Kidney tubule cell (primary cell): ENCODE measurements around the gene TOX3.
A peak's percentile ranks its signal among the peaks of the same experiment; 100 is the strongest.

Experiments used
- DNase-seq: peaks from one replicate; pipeline ENCODE4 v3.0.0-alpha.2; 2018; ENCODE audit warnings: low spot score

The TOX3 gene

DNA sequence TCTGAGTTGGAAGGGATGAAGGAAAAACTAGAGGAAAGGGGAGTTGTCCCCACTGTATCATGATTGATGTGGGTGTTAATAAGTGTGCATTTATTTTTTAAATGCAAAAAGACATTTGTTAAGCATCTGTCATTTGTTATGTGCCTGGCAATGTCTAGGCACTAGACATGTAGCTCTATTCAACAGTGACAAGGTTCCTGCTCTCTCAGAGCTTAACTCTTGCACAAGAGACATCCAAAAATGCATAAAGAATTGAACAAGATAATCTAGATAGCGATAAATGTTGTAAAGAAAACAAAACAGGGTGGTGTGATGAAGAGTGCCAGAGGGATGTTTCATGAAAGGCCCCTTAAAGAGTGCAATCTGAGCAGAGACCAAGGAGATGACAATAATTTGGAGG, 148.9 kb downstream of the TOX3 start:
- no peak for DNase-seq

DNA sequence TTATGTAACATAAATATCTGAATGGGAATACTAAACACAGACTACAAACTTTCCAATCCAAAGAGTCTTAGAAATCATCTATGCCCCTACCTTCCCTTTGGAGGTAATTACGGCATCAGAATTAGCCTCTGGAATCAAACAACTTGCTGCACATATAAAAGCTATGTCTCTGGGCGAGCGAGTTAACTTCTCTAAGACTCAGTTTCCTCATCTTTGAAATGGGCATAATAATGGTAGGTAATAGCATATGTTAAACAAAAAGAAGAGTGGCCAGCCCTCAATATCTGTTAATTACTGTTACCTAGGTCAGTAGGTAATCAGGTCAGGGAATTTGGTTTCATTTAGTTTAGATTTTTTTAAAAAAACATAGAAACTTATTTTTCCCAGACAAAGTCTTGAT, 153.5 kb downstream of the TOX3 start:
- DNase-seq = no peak

DNA sequence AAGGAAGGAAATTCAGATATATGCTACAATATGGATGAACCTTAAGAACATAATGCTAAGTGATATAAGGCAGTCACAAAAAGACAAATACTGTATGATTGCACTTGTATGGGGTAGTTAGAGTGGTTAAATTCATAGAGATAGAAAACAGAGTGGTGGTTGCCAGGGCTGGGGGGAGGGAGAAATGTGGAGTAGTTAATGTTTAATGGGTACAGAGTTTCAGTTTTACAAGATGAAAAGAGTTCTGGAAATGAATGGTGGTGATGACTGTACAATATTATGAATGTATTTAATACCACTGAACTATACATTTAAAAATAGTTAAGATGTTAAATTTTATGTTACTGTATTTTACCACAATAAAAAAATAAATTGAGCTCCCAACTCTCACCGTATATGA, 157.9 kb downstream of the TOX3 start:
- DNase-seq = peak; percentile 46
